ENCODE data around the gene RPL14. TPM values are rescaled to one million over a fixed set of nuclear protein-coding genes. Genes with fewer than 3 reads are reported as not detected.

The RPL14 gene
- total RNA-seq: 100 to 1,000 TPM; 428 to 617 (median 466) TPM

GRCh38 chr3:40456940-40457823 is at the start of gene RPL14:
RPL14 (plus strand) TSS chr3:40457339; CDS start chr3:40457472, 133 bp downstream.
- Histone ChIP-seq H3K4me1 (peaks cover 45% of the 10 kb centered on the region), H3K27ac (peak within 1 kb of the TSS; percentile 89), H3K36me3 (peaks cover 35% of the 10 kb centered on the region), H3K27me3 (no peaks in the 10 kb centered on the region), H3K9me3 (no peaks in the 10 kb centered on the region), H3K4me3 (peak within 1 kb of the TSS; percentile 90)
- peak; percentile 98 to 99 for DNase-seq (ENCODE audit: low spot score in 2 of 2)
- TF ChIP-seq, protein P1, sequence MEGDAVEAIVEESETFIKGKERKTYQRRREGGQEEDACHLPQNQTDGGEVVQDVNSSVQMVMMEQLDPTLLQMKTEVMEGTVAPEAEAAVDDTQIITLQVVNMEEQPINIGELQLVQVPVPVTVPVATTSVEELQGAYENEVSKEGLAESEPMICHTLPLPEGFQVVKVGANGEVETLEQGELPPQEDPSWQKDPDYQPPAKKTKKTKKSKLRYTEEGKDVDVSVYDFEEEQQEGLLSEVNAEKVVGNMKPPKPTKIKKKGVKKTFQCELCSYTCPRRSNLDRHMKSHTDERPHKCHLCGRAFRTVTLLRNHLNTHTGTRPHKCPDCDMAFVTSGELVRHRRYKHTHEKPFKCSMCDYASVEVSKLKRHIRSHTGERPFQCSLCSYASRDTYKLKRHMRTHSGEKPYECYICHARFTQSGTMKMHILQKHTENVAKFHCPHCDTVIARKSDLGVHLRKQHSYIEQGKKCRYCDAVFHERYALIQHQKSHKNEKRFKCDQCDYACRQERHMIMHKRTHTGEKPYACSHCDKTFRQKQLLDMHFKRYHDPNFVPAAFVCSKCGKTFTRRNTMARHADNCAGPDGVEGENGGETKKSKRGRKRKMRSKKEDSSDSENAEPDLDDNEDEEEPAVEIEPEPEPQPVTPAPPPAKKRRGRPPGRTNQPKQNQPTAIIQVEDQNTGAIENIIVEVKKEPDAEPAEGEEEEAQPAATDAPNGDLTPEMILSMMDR (IDR thresholded peaks at IDR 0.05): no peak
- TF ChIP-seq POLR2AphosphoS5 (IDR thresholded peaks at IDR 0.05) (peak; percentile 84 to 95 (median 86)), POLR2A (IDR thresholded peaks at IDR 0.05) (peak; percentile 90 to 96), EP300 (IDR thresholded peaks at IDR 0.05) (no peak)
- WGBS: under 1% methylated on average over 36 of the region's 79 CpGs

DNA sequence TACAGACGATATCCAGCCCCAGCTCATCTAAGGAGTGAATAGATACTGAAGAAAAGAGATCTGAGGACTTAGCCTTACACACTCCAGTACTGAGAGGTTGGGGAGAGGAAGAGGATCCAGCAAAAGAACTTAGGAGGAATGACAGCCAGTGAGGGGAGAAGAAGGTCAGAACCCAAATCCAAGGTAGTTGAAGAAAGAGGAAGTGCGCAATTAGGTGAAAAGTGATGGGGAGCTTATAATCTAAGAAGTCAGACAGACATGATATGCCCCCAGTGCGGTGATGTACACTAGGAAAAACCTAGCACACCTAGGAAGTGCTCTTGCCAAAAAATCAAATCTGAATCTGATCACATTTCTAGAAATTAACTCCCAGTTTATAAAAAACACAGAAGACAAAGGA is 49.5 kb upstream of the RPL14 start:
- H3K27ac ChIP-seq: no peak overlapping the region
- no peak for TF ChIP-seq POLR2AphosphoS5 (IDR thresholded peaks at IDR 0.05)
- no peak for TF ChIP-seq EP300 (IDR thresholded peaks at IDR 0.05)
- TF ChIP-seq, protein P1 (IDR thresholded peaks at IDR 0.05): no peak
- no peak for TF ChIP-seq POLR2A (IDR thresholded peaks at IDR 0.05)
- H3K4me3 ChIP-seq: no peak overlapping the region
- no peaks in the 10 kb centered on the region for H3K27me3 ChIP-seq
- H3K36me3 ChIP-seq: no peaks in the 10 kb centered on the region
- 79% methylated on average over 3 of the region's 3 CpGs for whole genome bisulfite sequencing
- H3K4me1 ChIP-seq: no peaks in the 10 kb centered on the region
- DNase-seq (ENCODE audit: low spot score in 2 of 2): no peak
- no peaks in the 10 kb centered on the region for H3K9me3 ChIP-seq

GRCh38 chr3:40414270-40414669 is 42.9 kb upstream of the RPL14 start:
- H3K36me3 ChIP-seq: no peaks in the 10 kb centered on the region
- H3K9me3 ChIP-seq: no peaks in the 10 kb centered on the region
- no peak overlapping the region for H3K27ac ChIP-seq
- WGBS: 89% methylated on average over 1 of the region's 1 CpG
- no peak for DNase-seq (ENCODE audit: low spot score in 2 of 2)
- no peak overlapping the region for H3K4me3 ChIP-seq
- H3K27me3 ChIP-seq: no peaks in the 10 kb centered on the region
- TF ChIP-seq POLR2A (IDR thresholded peaks at IDR 0.05) (no peak), POLR2AphosphoS5 (IDR thresholded peaks at IDR 0.05) (no peak), EP300 (IDR thresholded peaks at IDR 0.05) (no peak)
- TF ChIP-seq, protein P1 (IDR thresholded peaks at IDR 0.05): no peak
- H3K4me1 ChIP-seq: peaks cover 5% of the 10 kb centered on the region

DNA sequence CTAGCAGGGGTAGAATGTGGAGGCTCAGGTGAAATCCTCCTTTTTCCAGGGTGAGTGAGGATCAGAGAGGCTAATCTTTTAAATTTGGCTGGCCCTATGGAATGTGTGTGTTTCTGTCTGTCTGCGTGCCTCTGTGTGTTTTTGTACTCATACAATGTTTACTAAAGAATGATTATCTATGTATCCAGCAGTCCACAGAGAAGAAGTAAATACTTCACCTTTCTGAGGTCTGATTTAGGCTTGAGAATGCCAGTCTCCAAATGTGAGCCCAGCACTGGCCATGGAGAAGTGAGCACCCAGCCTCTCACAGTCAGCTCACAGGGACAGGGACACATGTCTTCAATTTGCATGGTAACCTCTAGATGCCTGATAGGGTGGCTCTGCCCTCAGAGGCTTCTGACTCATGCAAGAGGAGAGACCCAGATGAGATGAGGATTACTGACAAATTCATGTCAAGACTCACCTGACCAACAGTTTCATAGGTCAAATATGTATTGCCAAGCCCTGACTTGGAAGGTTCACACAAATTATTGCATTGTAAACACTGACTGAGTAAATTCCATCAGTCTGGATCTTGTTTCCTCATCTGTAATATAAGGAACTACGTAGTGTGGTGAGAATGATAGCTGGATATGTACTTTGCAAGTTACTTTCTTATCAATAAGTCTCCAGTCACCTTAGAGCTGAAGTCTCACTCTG is 39.1 kb upstream of the RPL14 start:
- Histone ChIP-seq H3K9me3 (no peaks in the 10 kb centered on the region), H3K4me3 (no peak overlapping the region), H3K27me3 (no peaks in the 10 kb centered on the region), H3K27ac (no peak overlapping the region), H3K36me3 (peaks cover 3% of the 10 kb centered on the region), H3K4me1 (peaks cover 5% of the 10 kb centered on the region)
- 84% methylated on average over 2 of the region's 2 CpGs for WGBS
- TF ChIP-seq, protein P1 (IDR thresholded peaks at IDR 0.05): no peak
- TF ChIP-seq EP300 (IDR thresholded peaks at IDR 0.05) (no peak), POLR2A (IDR thresholded peaks at IDR 0.05) (no peak), POLR2AphosphoS5 (IDR thresholded peaks at IDR 0.05) (no peak)
- no peak for DNase-seq (ENCODE audit: low spot score in 2 of 2)

DNA sequence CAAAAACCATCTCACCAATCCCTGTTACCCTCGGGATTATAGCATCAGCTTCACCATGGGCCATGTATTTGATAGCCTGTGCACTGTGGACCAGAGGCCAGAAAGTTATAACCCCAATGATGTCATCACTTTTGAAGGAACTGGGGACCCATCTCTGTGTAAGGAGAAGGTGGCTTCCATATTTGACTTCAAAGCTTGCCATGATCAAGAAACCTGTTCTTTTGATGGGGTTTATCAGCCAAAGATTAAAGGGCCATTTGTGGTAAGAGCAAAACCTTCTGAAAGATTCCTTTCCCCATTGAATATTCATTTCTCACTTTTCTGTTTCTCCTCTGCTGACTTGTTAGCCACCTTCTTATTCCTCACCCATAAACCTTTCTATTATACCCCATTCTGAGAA is 34.3 kb upstream of the RPL14 start:
- Histone ChIP-seq H3K27ac (no peak overlapping the region), H3K4me1 (no peaks in the 10 kb centered on the region), H3K4me3 (no peak overlapping the region), H3K36me3 (peaks cover 5% of the 10 kb centered on the region), H3K27me3 (no peaks in the 10 kb centered on the region), H3K9me3 (no peaks in the 10 kb centered on the region)
- DNase-seq (ENCODE audit: low spot score in 2 of 2): no peak
- WGBS: 86% methylated on average over 1 of the region's 1 CpG
- TF ChIP-seq POLR2AphosphoS5 (IDR thresholded peaks at IDR 0.05): no peak
- no peak for TF ChIP-seq POLR2A (IDR thresholded peaks at IDR 0.05)
- TF ChIP-seq EP300 (IDR thresholded peaks at IDR 0.05): no peak
- TF ChIP-seq, protein P1 (IDR thresholded peaks at IDR 0.05): no peak

All from suprapubic skin (tissue), 4 donors.